Activated CD4-positive, alpha-beta T cell treated with anti-CD3 and anti-CD28 coated beads for 24 hours (primary cell): Measurements from ENCODE around the gene CRYBA4.

Experiments used
- DNase-seq, 2 donors: peaks; one replicate each; pipeline ENCODE4 v3.0.0-alpha.2; 2020; ENCODE audit warnings: low read depth in 2 of 2

The CRYBA4 gene

GRCh38 chr22:26660961-26661578, 39.3 kb downstream of the CRYBA4 start:
- DNase-seq = no peak

GRCh38 chr22:26662160-26662559, 40.4 kb downstream of the CRYBA4 start:
- no peak for DNase-seq

- DNase-seq = no peak
Observed at GRCh38 chr22:26663374-26663923, 41.7 kb downstream of the CRYBA4 start.

- no peak for DNase-seq
Observed at GRCh38 chr22:26665813-26666231, 44.1 kb downstream of the CRYBA4 start.

- no peak for DNase-seq
Observed at GRCh38 chr22:26667140-26667539, 45.4 kb downstream of the CRYBA4 start.

GRCh38 chr22:26669060-26669481, 47.3 kb downstream of the CRYBA4 start:
- no peak for DNase-seq

GRCh38 chr22:26670459-26670858, 48.7 kb downstream of the CRYBA4 start:
- DNase-seq = no peak

- peak; percentile 38 to 49 for DNase-seq
Observed at GRCh38 chr22:26671317-26672059, 49.7 kb downstream of the CRYBA4 start.

- no peak for DNase-seq
Observed at GRCh38 chr22:26672060-26672471, 50.3 kb downstream of the CRYBA4 start.

- DNase-seq = peak; percentile 89
Observed at GRCh38 chr22:26672590-26673468, 51.1 kb downstream of the CRYBA4 start.

- no peak for DNase-seq
Observed at GRCh38 chr22:26673486-26673885, 51.7 kb downstream of the CRYBA4 start.

GRCh38 chr22:26674211-26675190, 52.7 kb downstream of the CRYBA4 start:
- no peak for DNase-seq

GRCh38 chr22:26675687-26676268, 54.0 kb downstream of the CRYBA4 start:
- DNase-seq = no peak

GRCh38 chr22:26677217-26677616, 55.5 kb downstream of the CRYBA4 start:
- no peak for DNase-seq

- DNase-seq = peak; percentile 54 to 67
Observed at GRCh38 chr22:26679003-26679629, 57.4 kb downstream of the CRYBA4 start.
